ENCODE measurements around the gene HPGD.

Gene HPGD

DNA sequence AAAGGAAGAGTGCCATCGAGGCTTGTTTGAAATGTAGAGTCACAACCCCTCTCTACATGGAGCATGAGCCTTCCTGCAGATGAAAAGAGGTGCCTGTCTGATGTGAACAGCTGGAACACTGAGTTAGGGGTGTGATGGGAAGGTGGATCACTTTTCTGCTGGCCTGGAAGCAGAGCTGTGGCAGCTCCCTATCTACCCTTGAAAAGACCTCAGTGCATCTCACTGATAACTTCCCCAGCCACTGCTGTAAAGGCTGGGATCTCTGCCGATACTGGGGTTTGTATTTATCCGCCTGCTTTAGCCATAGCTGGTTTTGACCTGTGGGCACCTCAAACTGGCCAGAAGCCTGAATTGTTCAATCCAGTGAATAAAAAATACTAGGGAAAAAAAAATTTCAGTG, 46.8 kb downstream of the HPGD start:
- Histone ChIP-seq H2AFZ (ENCODE audit: low read length, unreplicated experiment) (no peak overlapping the region), H3K4me3 (ENCODE audit: low read depth, low read length) (no peak overlapping the region)

DNA sequence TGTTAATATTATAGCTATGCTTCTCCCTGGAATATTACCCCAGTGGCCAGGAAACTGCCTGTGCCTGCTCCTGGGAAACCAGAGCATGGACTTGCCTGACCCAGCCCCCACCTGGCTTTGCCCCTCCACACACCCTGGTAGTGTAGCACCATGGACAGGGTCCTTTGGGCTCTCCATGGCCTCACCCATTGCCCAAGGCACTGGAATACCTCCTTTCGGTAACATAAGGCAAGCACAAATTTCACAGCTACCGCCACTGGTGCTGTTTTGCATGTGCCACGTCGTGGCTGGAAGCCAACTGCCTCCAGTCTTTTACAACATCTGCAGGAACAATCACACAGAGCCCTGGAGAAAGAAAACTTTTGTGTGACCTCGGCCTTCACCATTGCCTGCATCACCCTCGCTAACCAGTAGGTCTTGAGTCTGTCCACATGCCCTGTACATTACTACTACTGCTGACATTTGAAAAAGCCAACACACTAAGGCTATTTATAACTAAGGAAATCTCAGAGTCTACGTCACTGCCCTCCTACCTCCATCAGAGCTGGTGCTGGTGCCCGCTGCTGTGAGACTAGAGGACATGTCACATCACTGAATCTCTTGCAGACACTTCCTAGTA, 47.7 kb downstream of the HPGD start:
- no peaks in the 10 kb centered on the region for H3K36me3 ChIP-seq (ENCODE audit: insufficient read depth, low read length)
- no peak overlapping the region for H3K4me3 ChIP-seq (ENCODE audit: low read depth, low read length)
- H3K27me3 ChIP-seq (ENCODE audit: insufficient read depth, low read length): no peaks in the 10 kb centered on the region
- H3K79me2 ChIP-seq (ENCODE audit: control insufficient read depth, insufficient read depth, low read length, unreplicated experiment): no peaks in the 10 kb centered on the region
- H3K4me1 ChIP-seq (ENCODE audit: control insufficient read depth, insufficient read depth, low read length, unreplicated experiment): no peaks in the 10 kb centered on the region
- H3K27ac ChIP-seq (ENCODE audit: low read depth, low read length): no peak overlapping the region
- H2AFZ ChIP-seq (ENCODE audit: low read length, unreplicated experiment): no peak overlapping the region

More for the DNA sequence above, 46.8 kb downstream of the HPGD start:
- H3K4me1 ChIP-seq (ENCODE audit: control insufficient read depth, insufficient read depth, low read length, unreplicated experiment): no peaks in the 10 kb centered on the region
- no peaks in the 10 kb centered on the region for H3K79me2 ChIP-seq (ENCODE audit: control insufficient read depth, insufficient read depth, low read length, unreplicated experiment)
- H3K36me3 ChIP-seq (ENCODE audit: insufficient read depth, low read length): no peaks in the 10 kb centered on the region
- no peak overlapping the region for H3K27ac ChIP-seq (ENCODE audit: low read depth, low read length)
- no peaks in the 10 kb centered on the region for H3K27me3 ChIP-seq (ENCODE audit: insufficient read depth, low read length)

DNA sequence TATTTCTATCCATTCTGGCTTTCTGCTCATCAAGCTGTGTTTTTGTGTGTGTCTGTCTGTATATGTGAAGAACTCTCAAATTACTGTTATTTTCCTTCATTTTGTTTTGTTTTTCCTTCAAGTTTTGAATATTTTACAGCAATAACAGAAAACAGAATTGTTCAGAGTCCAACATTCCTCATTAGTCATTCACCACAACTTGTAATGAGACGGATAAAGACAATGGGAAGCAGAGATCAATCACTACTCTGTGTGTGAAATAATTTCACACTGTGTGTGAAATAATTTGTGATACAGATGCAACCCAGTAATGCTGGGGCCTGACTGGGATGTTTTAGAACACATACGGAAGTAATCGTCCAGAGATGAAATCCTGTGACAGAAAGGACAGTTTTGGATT, 55.2 kb downstream of the HPGD start:
- H3K27ac ChIP-seq (ENCODE audit: low read depth, low read length): no peak overlapping the region
- H2AFZ ChIP-seq (ENCODE audit: low read length, unreplicated experiment): no peak overlapping the region
- H3K27me3 ChIP-seq (ENCODE audit: insufficient read depth, low read length): no peaks in the 10 kb centered on the region

DNA sequence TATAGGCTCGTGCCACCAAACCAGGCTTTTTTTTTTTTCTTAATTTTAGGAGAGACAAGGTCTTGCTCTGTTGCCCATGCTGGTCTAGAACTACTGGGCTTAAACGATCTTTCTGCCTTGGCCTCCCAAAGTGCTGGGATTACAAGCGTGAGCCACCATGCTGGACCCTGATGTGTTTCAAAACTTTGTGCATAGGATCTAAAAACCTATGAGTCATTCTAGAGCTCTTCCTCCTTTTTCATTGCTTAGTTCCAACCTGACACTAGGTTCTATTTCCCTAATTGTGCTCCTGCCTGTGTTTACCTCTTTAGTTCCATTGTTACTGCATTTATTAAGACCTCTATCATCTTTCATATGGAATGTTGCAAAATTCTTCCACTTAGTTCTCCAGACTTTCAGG, 57.3 kb downstream of the HPGD start:
- Histone ChIP-seq H3K27ac (ENCODE audit: low read depth, low read length) (no peak overlapping the region), H3K36me3 (ENCODE audit: insufficient read depth, low read length) (no peaks in the 10 kb centered on the region; the same call in 1 of the 2 replicates), H3K27me3 (ENCODE audit: insufficient read depth, low read length) (no peaks in the 10 kb centered on the region), H3K4me3 (ENCODE audit: low read depth, low read length) (no peak overlapping the region), H3K79me2 (ENCODE audit: control insufficient read depth, insufficient read depth, low read length, unreplicated experiment) (no peaks in the 10 kb centered on the region), H3K4me1 (ENCODE audit: control insufficient read depth, insufficient read depth, low read length, unreplicated experiment) (peaks cover 33% of the 10 kb centered on the region), H2AFZ (ENCODE audit: low read length, unreplicated experiment) (no peak overlapping the region)

More for the DNA sequence above, 55.2 kb downstream of the HPGD start:
- Histone ChIP-seq H3K79me2 (ENCODE audit: control insufficient read depth, insufficient read depth, low read length, unreplicated experiment) (no peaks in the 10 kb centered on the region), H3K36me3 (ENCODE audit: insufficient read depth, low read length) (no peaks in the 10 kb centered on the region; the same call in 1 of the 2 replicates), H3K4me1 (ENCODE audit: control insufficient read depth, insufficient read depth, low read length, unreplicated experiment) (peaks cover 11% of the 10 kb centered on the region), H3K4me3 (ENCODE audit: low read depth, low read length) (no peak overlapping the region)

DNA sequence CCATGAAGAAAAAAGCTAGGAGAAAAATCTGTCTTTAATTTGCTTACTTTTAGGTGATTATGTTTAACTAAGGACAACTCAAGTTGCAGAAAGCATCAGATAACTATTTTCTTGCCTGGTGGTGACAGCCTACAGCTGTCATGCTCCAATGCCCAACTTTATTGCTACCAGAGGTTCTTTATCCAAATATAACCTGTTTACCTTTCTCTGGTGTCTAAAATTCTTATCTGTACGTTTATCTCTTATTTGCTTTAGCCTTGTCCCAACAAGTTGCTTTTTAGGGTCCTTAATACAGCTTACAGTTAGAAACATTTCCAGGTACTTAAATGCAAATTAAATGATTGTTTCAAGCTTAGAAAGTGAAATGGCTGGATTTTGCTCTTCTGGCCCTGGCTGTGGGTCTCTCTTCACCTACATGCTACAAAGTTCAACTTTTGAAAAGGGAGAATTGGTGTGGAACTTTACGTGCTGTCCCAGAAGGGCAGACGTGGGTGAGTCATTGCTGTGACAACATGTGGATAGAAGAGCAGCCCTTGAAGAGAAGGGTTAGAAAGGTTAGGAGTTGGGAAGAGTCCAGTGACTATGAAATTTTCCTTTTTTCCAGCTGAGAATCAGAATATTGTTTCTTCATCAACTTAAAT, 60.7 kb downstream of the HPGD start:
- Histone ChIP-seq H3K36me3 (ENCODE audit: insufficient read depth, low read length) (no peaks in the 10 kb centered on the region; the same call in 1 of the 2 replicates), H2AFZ (ENCODE audit: low read length, unreplicated experiment) (no peak overlapping the region), H3K79me2 (ENCODE audit: control insufficient read depth, insufficient read depth, low read length, unreplicated experiment) (no peaks in the 10 kb centered on the region), H3K4me3 (ENCODE audit: low read depth, low read length) (no peak overlapping the region), H3K27ac (ENCODE audit: low read depth, low read length) (no peak overlapping the region), H3K27me3 (ENCODE audit: insufficient read depth, low read length) (no peaks in the 10 kb centered on the region), H3K4me1 (ENCODE audit: control insufficient read depth, insufficient read depth, low read length, unreplicated experiment) (peaks cover 24% of the 10 kb centered on the region)

DNA sequence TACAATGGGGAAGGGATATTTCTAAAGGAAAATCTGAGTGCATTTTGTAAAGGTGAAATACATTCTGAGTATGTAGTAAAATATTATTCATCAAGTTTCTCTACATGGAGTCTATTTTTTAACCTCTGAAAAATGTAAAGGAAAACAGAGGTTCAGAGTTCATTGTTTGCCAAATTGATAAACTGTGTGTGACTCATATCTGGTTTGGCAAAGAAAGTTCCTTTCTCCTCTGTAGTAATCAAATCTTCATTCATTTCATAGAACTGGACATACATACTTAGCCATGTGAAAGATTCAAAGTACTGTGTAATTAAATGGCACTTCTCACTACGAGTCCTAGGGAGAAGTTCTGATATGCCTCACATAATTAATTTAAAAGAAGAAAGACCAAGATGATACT, 61.6 kb downstream of the HPGD start:
- Histone ChIP-seq H3K79me2 (ENCODE audit: control insufficient read depth, insufficient read depth, low read length, unreplicated experiment) (no peaks in the 10 kb centered on the region), H3K4me3 (ENCODE audit: low read depth, low read length) (no peak overlapping the region), H2AFZ (ENCODE audit: low read length, unreplicated experiment) (peak overlapping the region; percentile 68), H3K27me3 (ENCODE audit: insufficient read depth, low read length) (no peaks in the 10 kb centered on the region), H3K4me1 (ENCODE audit: control insufficient read depth, insufficient read depth, low read length, unreplicated experiment) (peaks cover 24% of the 10 kb centered on the region), H3K27ac (ENCODE audit: low read depth, low read length) (peak overlapping the region; percentile 38), H3K36me3 (ENCODE audit: insufficient read depth, low read length) (no peaks in the 10 kb centered on the region; the same call in 1 of the 2 replicates)

DNA sequence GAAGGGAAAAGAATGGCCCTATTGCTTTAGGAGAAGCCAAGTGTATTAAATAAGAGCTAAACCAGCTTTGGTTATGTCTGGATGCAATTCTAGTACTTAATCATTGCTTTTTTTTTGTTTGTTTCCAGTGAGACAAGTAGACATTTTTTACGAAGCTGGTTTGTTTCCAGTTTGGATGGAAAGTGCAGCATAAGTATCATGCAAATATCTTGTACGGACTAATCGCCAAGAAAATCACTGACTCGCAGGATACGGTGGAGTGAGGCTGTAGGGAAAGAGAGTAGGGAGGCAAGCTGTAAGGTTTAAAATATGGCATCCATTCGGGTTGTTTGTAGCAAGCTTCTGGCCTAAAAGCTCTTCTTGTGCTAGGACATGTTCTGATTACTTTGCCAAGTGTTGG, 64.8 kb downstream of the HPGD start:
- H2AFZ ChIP-seq (ENCODE audit: low read length, unreplicated experiment): no peak overlapping the region
- no peak overlapping the region for H3K4me3 ChIP-seq (ENCODE audit: low read depth, low read length)
- H3K27ac ChIP-seq (ENCODE audit: low read depth, low read length): no peak overlapping the region
- no peaks in the 10 kb centered on the region for H3K79me2 ChIP-seq (ENCODE audit: control insufficient read depth, insufficient read depth, low read length, unreplicated experiment)
- no peaks in the 10 kb centered on the region for H3K36me3 ChIP-seq (ENCODE audit: insufficient read depth, low read length)
- H3K27me3 ChIP-seq (ENCODE audit: insufficient read depth, low read length): no peaks in the 10 kb centered on the region
- H3K4me1 ChIP-seq (ENCODE audit: control insufficient read depth, insufficient read depth, low read length, unreplicated experiment): peaks cover 24% of the 10 kb centered on the region

DNA sequence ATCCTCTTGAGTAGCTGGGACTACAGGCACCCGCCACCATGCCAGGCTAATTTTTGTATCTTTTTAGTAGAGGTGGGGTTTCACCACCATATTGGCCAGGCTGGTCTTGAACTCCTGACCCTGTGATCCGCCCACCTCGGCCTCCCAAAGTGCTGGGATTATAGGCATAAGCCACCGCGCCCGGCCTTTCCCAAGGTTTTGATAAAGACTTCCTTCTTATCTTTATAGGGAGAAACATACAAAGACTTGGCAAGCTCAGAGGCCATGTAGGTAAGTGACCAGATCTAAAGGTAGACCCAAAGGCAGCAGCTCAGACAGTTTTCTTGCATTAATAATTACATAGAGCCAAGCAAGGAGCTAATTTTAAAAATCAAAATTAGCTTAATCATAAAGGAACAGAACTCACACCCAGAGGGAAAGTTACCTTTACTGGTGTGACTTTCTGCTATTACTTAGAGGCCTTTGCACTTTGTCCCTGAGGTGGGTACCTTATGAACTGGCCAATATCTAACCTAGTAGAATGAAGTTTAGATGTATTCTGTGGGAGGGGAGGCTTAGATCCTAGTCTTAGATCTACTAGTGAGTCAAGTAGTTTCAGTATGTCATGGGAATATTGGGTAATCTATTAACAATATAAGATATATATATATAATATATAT, 67.3 kb downstream of the HPGD start:
- Histone ChIP-seq H3K36me3 (ENCODE audit: insufficient read depth, low read length) (no peaks in the 10 kb centered on the region), H3K27ac (ENCODE audit: low read depth, low read length) (no peak overlapping the region), H3K79me2 (ENCODE audit: control insufficient read depth, insufficient read depth, low read length, unreplicated experiment) (no peaks in the 10 kb centered on the region), H2AFZ (ENCODE audit: low read length, unreplicated experiment) (no peak overlapping the region), H3K4me1 (ENCODE audit: control insufficient read depth, insufficient read depth, low read length, unreplicated experiment) (peaks cover under 1% of the 10 kb centered on the region), H3K27me3 (ENCODE audit: insufficient read depth, low read length) (no peaks in the 10 kb centered on the region), H3K4me3 (ENCODE audit: low read depth, low read length) (no peak overlapping the region)

DNA sequence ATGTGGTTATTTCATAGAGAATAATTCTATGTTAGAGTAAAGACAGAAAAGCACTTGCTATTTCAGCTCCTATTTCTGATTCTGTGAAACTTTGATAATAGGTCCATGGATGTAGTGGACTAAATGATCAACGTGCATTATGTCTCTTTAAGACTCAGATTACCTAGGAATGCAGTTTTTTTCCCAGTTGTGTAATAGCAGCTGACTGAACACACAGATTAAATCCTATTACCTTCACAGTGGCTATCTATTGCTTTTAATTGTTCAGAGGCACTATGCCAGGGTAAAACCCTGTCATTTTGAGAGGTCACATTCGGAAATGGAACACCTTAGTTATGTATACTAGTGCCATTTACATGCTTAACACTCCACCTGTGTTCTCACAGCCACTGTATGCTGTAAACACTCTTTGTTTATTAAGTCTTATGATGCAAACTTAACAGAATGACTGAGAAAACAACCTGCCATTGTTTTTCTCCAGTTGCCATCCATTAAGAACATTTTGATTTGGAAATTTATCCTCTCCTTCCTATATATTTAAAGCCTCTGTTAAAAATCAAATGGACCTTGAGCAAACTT, 70.5 kb downstream of the HPGD start:
- H3K79me2 ChIP-seq (ENCODE audit: control insufficient read depth, insufficient read depth, low read length, unreplicated experiment): no peaks in the 10 kb centered on the region
- no peaks in the 10 kb centered on the region for H3K27me3 ChIP-seq (ENCODE audit: insufficient read depth, low read length)
- H3K4me3 ChIP-seq (ENCODE audit: low read depth, low read length): no peak overlapping the region
- no peaks in the 10 kb centered on the region for H3K36me3 ChIP-seq (ENCODE audit: insufficient read depth, low read length)
- peaks cover 11% of the 10 kb centered on the region for H3K4me1 ChIP-seq (ENCODE audit: control insufficient read depth, insufficient read depth, low read length, unreplicated experiment)
- no peak overlapping the region for H2AFZ ChIP-seq (ENCODE audit: low read length, unreplicated experiment)
- H3K27ac ChIP-seq (ENCODE audit: low read depth, low read length): no peak overlapping the region

DNA sequence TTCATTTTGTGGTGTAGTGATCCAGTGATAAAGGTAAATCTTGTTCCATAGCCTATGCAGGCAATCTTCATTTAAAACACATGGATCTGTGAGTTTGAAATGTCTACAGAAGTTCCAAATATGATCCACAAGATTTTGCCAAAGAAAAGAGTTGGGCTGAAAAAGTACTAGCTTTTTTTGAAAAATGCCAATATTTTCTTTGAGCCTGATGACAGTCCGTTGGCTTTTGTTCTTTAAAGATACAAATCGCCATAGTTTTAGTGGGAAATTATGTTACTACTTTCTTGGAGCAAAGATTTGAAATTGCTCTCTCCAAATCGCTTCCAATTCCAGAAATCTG, 71.5 kb downstream of the HPGD start:
- no peak overlapping the region for H3K4me3 ChIP-seq (ENCODE audit: low read depth, low read length)
- no peak overlapping the region for H3K27ac ChIP-seq (ENCODE audit: low read depth, low read length)
- no peaks in the 10 kb centered on the region for H3K79me2 ChIP-seq (ENCODE audit: control insufficient read depth, insufficient read depth, low read length, unreplicated experiment)
- no peaks in the 10 kb centered on the region for H3K36me3 ChIP-seq (ENCODE audit: insufficient read depth, low read length)
- no peak overlapping the region for H2AFZ ChIP-seq (ENCODE audit: low read length, unreplicated experiment)
- H3K4me1 ChIP-seq (ENCODE audit: control insufficient read depth, insufficient read depth, low read length, unreplicated experiment): peaks cover 11% of the 10 kb centered on the region
- H3K27me3 ChIP-seq (ENCODE audit: insufficient read depth, low read length): no peaks in the 10 kb centered on the region
